Omental fat pad (tissue), 4 donors: ENCODE measurements around the gene NLK. TPM values are rescaled to one million over a fixed set of nuclear protein-coding genes. Genes with fewer than 3 reads are reported as not detected.

ENCODE experiments used
- ATAC-seq: fragments of 150-250 bp; one replicate; pipeline ENCODE4 v1.9.1; 2016; ENCODE audit warnings: mild to moderate bottlenecking, moderate library complexity; ENCODE audit not compliant: low FRiP score
- DNase-seq: peaks from one replicate; pipeline ENCODE4 v3.0.0-alpha.2; 2019; ENCODE audit warnings: low spot score
- total RNA-seq, 4 donors: library from RNA; depleted of rRNA; stranded (reverse); fragments of >200 nt; gene quantifications; one replicate each; pipeline ENCODE4 v1.1.0, GENCODE V29; 2016
- TF ChIP-seq, protein P1 (sequence below), 3 donors: fragments of 450-650 bp; IDR thresholded peaks; one replicate each; pipeline ENCODE4 v1.5.1; 2016 to 2017; ENCODE audit warnings: antibody characterized with exemption in 3 of 3, mild to moderate bottlenecking in 3 of 3, moderate library complexity in 2 of 3

The NLK gene
- total RNA-seq, 4 donors from 2014 or later = 15.9 to 32.5 (median 25.0) TPM

DNA sequence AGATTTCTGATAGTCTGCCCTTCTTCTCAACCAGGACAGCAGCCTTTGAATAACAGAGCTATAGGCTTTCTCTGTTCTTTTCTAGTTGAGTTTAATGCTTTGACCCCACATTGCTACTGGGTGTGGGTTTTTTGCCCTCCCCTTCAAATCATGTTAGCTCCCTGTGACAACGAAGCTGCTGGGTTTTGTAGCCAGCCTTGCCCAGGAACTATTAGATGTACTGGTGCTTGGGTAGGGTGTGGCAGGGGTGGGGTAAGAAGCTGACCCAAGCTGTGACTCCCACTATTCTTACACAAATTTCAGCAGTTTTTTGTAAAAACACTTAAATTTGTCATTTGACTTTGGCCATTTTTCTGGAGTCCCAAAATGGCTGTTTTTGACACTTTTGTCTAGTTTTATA lies 69.7 kb downstream of the NLK start:
- TF ChIP-seq, protein P1, sequence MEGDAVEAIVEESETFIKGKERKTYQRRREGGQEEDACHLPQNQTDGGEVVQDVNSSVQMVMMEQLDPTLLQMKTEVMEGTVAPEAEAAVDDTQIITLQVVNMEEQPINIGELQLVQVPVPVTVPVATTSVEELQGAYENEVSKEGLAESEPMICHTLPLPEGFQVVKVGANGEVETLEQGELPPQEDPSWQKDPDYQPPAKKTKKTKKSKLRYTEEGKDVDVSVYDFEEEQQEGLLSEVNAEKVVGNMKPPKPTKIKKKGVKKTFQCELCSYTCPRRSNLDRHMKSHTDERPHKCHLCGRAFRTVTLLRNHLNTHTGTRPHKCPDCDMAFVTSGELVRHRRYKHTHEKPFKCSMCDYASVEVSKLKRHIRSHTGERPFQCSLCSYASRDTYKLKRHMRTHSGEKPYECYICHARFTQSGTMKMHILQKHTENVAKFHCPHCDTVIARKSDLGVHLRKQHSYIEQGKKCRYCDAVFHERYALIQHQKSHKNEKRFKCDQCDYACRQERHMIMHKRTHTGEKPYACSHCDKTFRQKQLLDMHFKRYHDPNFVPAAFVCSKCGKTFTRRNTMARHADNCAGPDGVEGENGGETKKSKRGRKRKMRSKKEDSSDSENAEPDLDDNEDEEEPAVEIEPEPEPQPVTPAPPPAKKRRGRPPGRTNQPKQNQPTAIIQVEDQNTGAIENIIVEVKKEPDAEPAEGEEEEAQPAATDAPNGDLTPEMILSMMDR (IDR thresholded peaks at IDR 0.05) = no peak
- ATAC-seq = no peak
- DNase-seq = no peak

DNA sequence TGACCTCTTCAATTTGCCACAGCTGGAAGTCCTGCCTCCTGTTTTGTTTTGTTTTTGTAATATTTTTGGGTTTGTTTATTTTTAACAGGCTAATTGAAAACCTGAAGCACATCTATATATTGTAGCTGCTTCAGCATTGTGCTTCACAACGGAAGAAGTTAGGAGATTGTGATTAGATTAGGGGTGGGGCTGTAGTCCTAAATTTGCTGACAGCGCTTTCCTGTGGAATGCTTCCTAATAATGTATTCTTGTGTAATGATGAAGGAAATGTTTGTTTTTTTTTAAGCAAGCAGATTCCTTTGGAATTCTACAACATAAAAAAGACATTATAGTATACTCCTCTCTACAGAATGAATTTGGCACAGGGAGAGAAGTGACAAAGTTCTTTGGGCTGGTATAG lies 70.1 kb downstream of the NLK start:
- TF ChIP-seq, protein P1 (IDR thresholded peaks at IDR 0.05) = no peak
- DNase-seq (no peak), ATAC-seq (no peak)

- TF ChIP-seq, protein P1 (IDR thresholded peaks at IDR 0.05) = no peak
- DNase-seq (no peak), ATAC-seq (no peak)
Observed at GRCh38 chr17:28113269-28113668, 70.8 kb downstream of the NLK start.

DNA sequence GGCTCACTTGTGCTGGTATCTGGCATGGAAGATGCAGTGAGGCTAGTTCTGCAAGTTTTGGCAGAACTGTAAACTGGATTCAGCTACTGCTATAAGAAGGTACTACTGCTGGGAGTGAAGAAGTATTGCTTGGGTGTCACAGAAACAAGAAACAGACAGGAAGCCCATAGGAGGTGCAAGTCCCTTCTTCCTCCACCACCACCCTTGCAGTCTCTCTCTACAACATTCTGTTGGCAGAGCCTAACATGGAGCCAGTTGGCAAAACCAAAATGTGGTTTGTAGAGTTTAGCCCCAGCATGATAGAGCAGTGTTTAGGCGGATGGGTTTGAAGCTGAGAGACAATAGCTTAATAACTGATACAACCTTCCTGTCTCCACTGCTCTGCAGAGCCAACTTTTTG lies 72.6 kb downstream of the NLK start:
- ATAC-seq (no peak), DNase-seq (no peak)
- TF ChIP-seq, protein P1 (IDR thresholded peaks at IDR 0.05) = no peak

GRCh38 chr17:28117304-28117703 lies 74.8 kb downstream of the NLK start:
- no peak for DNase-seq
- ATAC-seq = no peak
- TF ChIP-seq, protein P1 (IDR thresholded peaks at IDR 0.05) = no peak

GRCh38 chr17:28118362-28118761 lies 75.9 kb downstream of the NLK start:
- TF ChIP-seq, protein P1 (IDR thresholded peaks at IDR 0.05) = no peak
- ATAC-seq = no peak
- DNase-seq = no peak

DNA sequence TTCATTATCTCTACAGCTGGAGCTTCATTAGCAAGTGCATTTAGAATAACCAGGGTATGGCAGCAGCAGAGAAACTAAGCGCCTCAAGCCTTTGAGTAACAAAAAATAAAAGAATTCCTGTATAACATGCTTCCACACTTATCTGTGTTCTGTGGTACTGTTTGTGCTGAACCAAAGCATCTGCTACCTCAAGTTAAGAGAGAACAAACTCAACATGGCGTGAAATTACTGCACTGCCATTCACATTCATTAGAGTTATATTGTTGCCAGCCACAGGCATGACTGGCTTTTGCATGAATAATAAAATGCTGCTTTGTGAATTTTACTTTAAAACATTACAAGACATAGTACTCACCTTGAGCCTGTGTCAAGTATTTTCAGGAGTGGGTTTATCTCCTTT lies 76.6 kb downstream of the NLK start:
- no peak for ATAC-seq
- TF ChIP-seq, protein P1 (IDR thresholded peaks at IDR 0.05) = no peak

More for the DNA sequence above, 76.6 kb downstream of the NLK start:
- no peak for DNase-seq
